ENCODE data around the gene PEAK3. TPM values are rescaled to one million over a fixed set of nuclear protein-coding genes. Genes with fewer than 3 reads are reported as not detected.

The PEAK3 gene
- polyA plus RNA-seq, 3 donors = 2.4 to 6.3 (median 2.9) TPM

- Histone ChIP-seq H3K4me3 (replicated peaks in 1 of 3; ENCODE audit: low read depth in 2 of 3, low read length in 3 of 3) (no peak overlapping the region), H3K9ac (ENCODE audit: insufficient read depth, low read length, poor library complexity, severe bottlenecking) (no peak overlapping the region), H3K9me3 (replicated peaks in 1 of 2; ENCODE audit: control insufficient read depth in 1 of 2, insufficient read depth in 1 of 2, low read length in 2 of 2) (no peaks in the 10 kb centered on the region), H3K27ac (ENCODE audit: low read depth in 1 of 2, low read length in 2 of 2) (peak overlapping the region in 1 of 2 donors; percentile 48), H4K20me1 (ENCODE audit: insufficient read depth, low read length) (peaks cover 86% of the 10 kb centered on the region), H3K4me1 (ENCODE audit: control insufficient read depth in 1 of 2, insufficient read depth in 2 of 2, low read length in 2 of 2) (peaks cover 32 to 41% of the 10 kb centered on the region in 2 donors), H3K36me3 (replicated peaks in 1 of 2; ENCODE audit: control insufficient read depth in 1 of 2, insufficient read depth in 2 of 2, low read length in 2 of 2) (peaks cover 42 to 53% of the 10 kb centered on the region in 2 donors), H3K27me3 (ENCODE audit: control insufficient read depth in 2 of 2, insufficient read depth in 2 of 2, low read length in 2 of 2) (no peaks in the 10 kb centered on the region), H3K4me2 (replicated peaks; ENCODE audit: extremely low read depth, low read length, poor library complexity, severe bottlenecking) (no peak overlapping the region), H2AFZ (ENCODE audit: insufficient read depth, low read depth, low read length, poor library complexity, severe bottlenecking) (no peak overlapping the region), H3K79me2 (ENCODE audit: insufficient read depth, low read length) (peaks cover 64% of the 10 kb centered on the region)
- 92% methylated on average over 25 of the region's 25 CpGs for WGBS (ENCODE audit: insufficient coverage)
- Mint-ChIP-seq H3K27me3 (ENCODE audit: low read depth in 3 of 3) (peaks cover 0 to 2% (median 0%) of the 10 kb centered on the region in 3 donors), H3K4me1 (peaks cover 36% of the 10 kb centered on the region), H3K9me3 (no peaks in the 10 kb centered on the region), H3K4me3 (no peak overlapping the region), H3K27ac (peak overlapping the region in 4 of 7 donors; percentile 38 to 75 (median 60)), H3K36me3 (peaks cover 30 to 50% of the 10 kb centered on the region in 2 donors)
- intact Hi-C loops (cut with micrococcal nuclease) = loop anchor here in 1 of 2 donors (2.0 kb wide), 1 partner anchor 71 kb away; the partner anchor contains the start of gene DOT1L
- TF ChIP-seq CTCF (IDR thresholded peaks at IDR 0.05) = no peak
- DNase-seq = no peak
Measured at GRCh38 chr19:2233601-2234280, 48.2 kb downstream of the PEAK3 start.

DNA sequence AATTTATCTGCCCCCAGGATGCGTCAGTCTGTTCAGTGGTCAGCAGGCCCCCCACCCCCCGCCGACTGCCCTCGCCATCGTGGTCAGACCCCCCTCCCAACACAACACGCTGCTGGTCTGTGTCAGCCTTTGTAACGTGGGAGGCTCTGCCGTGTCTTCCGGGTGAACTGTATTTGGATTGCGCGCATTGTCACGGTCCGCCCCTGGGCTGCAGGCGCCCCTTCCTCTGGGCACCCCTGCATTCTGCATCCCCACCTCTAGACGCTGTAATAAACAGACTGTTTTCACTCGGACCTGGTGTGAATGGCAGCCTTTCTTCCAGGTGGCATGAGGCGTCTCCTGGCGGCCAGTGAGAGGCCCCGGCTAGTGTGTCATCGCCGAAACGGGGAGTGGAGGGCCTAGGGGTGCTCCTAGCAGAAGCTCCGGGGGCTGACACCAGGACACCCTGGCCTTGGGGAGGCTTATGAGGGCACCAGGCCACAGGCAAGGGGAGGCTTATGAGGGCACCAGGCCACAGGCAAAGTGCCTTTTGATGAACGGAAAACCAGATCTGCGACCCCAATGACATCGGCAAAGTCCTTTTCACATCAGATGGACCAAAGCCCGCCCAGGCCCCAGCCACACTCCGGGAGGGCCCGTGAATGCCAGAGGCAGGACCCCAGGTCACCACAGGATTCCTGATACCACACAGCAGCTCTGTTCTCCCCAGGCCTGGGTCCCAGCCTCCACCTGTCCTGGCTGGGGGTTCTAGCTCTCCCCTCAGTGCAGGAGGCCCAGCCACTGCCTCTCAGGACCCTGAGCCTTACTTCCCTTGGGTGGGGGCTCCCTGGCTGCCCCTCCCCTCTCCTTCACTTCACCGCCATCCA is 49.5 kb downstream of the PEAK3 start:
- whole genome bisulfite sequencing (ENCODE audit: insufficient coverage) = 89% methylated on average over 24 of the region's 30 CpGs
- peak overlapping the region in 1 of 2 donors; percentile 48 for H3K27ac ChIP-seq (ENCODE audit: low read depth in 1 of 2, low read length in 2 of 2)
- intact Hi-C loops (cut with micrococcal nuclease) = no loop called here
- Mint-ChIP-seq H3K4me1 (peaks cover 24% of the 10 kb centered on the region), H3K27me3 (ENCODE audit: low read depth in 3 of 3) (peaks cover 0 to 2% (median 0%) of the 10 kb centered on the region in 3 donors), H3K9me3 (no peaks in the 10 kb centered on the region), H3K36me3 (peaks cover 30 to 54% of the 10 kb centered on the region in 2 donors), H3K27ac (peak overlapping the region; percentile 27 to 75 (median 69)), H3K4me3 (no peak overlapping the region)
- H3K9ac ChIP-seq (ENCODE audit: insufficient read depth, low read length, poor library complexity, severe bottlenecking) = no peak overlapping the region
- H3K79me2 ChIP-seq (ENCODE audit: insufficient read depth, low read length) = peaks cover 57% of the 10 kb centered on the region
- H4K20me1 ChIP-seq (ENCODE audit: insufficient read depth, low read length) = peaks cover 86% of the 10 kb centered on the region
- TF ChIP-seq CTCF (IDR thresholded peaks at IDR 0.05) = no peak
- H3K4me3 ChIP-seq (replicated peaks in 1 of 3; ENCODE audit: low read depth in 2 of 3, low read length in 3 of 3) = no peak overlapping the region
- no peak for DNase-seq
- no peak overlapping the region for H3K4me2 ChIP-seq (replicated peaks; ENCODE audit: extremely low read depth, low read length, poor library complexity, severe bottlenecking)
- H3K9me3 ChIP-seq (replicated peaks in 1 of 2; ENCODE audit: control insufficient read depth in 1 of 2, insufficient read depth in 1 of 2, low read length in 2 of 2) = no peaks in the 10 kb centered on the region
- peaks cover 20 to 34% of the 10 kb centered on the region in 2 donors for H3K4me1 ChIP-seq (ENCODE audit: control insufficient read depth in 1 of 2, insufficient read depth in 2 of 2, low read length in 2 of 2)
- peaks cover 46 to 62% of the 10 kb centered on the region in 2 donors for H3K36me3 ChIP-seq (replicated peaks in 1 of 2; ENCODE audit: control insufficient read depth in 1 of 2, insufficient read depth in 2 of 2, low read length in 2 of 2)
- H3K27me3 ChIP-seq (ENCODE audit: control insufficient read depth in 2 of 2, insufficient read depth in 2 of 2, low read length in 2 of 2) = no peaks in the 10 kb centered on the region
- no peak overlapping the region for H2AFZ ChIP-seq (ENCODE audit: insufficient read depth, low read depth, low read length, poor library complexity, severe bottlenecking)
